NCI-H226 (cell line): Measurements from ENCODE around the gene ASL.
"Not testable (repeated sequence)": the region's sequence is repeated elsewhere in the genome, so short reads cannot be mapped to it uniquely, and the experiment has no call there.

Experiments
- DNase-seq: peaks from one replicate; pipeline ENCODE4 v3.0.0-alpha.2; 2015

The ASL gene

DNA sequence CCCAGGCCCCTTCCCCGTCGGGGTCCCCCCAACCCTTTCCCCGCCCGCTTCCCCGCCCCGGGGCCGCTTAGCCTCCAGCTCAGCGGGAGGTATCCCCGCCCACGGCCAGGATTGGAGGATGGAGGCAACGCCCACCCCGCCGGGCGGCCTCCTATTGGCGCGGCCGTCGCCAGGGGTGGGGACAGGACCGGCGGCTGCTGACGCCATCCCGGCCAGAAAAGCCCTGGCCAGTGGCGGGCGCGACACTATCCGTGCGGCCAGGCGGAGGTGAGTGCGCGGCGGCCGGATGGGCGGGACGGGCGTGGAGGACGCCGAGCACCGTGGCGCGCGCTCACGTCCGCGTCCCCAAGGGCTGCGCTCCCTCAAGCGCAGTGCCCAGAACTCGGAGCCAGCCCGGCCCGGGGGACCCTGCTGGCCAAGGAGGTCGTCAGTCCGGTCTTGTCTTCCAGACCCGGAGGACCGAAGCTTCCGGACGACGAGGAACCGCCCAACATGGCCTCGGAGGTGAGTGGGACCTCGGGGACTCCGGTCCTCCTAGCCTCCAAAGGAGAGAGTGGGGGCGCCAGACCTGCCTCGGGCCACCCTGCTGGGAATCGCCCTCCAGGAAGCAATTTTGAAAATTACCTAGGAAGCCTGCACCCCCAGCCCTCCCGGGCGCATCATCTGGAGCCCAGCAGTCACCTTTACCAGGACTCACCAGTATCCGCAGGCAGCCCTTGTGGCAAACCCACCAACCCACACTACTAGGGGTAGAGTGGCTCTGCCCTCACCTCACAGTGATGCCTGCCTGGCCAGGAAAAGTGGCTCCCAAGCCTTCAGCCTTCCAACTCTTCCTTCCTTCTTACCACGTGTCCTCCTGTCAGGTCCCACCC is at the start of gene ASL:
Gene ASL (plus strand): TSS at position 230 of the 872 bp plus-strand sequence. CDS start 263 bp downstream, at position 493.
- DNase-seq: peak; percentile 88

DNA sequence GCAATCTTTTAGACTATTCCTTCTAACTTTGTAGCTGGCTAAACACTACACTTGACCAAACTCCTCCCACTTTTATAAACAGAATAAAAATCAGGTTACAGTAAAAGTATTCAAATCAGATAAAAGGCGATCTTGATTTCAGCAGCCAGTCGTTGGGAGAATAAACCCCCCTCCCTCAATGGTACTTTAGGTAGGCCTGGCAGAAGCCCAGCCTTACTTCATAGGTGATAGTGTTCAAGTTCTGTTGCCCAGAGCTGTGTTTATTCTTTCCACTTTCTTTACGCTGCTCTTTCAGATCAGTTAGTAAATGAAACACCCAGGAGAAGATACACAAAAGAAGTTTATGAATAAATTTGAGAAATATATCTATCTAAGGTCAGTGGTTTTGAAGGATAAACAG is 47.3 kb upstream of the ASL start:
- DNase-seq: not testable (repeated sequence)

DNA sequence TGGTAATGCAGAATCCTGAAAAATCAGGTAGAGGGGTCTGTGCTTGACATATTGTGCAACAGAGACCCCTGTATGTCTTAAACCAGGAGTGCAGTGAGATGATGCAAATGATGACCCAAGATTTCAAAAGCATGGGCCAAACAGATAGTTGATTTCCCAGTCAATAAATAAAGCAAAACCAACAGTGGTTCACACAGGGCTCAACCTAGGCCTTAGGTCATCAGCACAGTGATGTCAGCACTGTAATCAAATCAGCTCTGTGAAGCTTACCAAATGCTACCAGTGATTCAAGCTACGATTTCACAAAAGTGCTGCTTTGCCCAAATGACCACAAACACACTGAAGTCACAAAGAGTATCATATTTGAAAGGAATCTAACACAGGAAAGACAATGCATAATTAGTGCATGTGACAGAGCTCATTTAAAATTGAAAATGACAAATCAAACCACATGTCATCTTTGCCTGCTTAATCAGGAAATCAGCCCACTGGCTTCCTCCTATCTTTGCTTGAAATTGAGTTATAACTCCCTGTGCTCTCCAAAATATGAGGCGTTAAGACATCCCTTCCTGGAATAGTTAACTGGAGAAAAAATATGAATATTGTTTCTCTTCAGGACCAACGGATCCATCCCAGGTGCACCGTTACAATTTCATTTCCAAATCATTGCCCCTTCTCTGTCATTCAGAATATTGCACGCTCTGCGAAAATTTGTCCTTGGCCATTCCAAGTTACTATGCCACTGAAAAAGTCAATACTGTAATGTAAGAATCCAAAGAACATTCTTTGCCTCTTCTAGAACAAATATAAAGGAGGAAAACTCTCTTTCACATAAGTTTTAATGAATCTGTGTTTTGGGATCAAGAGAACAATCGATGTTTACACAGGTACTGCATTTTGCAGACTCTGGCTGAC is 41.9 kb upstream of the ASL start:
- DNase-seq: no peak

DNA sequence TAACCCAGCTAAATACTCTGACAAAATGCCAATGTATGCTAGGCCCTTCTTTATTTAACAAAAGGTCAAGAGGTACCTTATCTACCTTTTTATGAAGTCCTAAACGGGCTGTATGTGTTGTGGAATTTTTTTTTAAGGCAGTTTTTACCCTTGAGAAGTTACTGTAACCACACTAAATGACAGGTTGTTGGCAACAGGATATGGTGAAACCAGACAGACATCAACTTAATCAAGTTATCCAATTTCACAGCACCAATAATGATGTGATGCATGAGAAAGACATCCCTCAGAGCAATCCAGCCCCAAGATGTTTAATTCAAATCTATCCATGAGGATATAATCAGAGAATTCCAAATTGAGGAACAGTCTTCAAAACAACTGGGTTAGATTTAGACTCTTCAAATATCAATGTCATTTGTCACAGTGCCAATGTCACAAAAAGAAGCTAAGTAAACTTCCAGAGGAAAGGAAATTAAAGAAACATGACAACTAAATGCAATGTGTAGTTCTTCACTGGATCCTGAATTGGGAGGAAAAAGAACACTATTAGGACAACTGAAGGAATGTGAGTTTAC is 41.1 kb upstream of the ASL start:
- DNase-seq: not testable (repeated sequence)

DNA sequence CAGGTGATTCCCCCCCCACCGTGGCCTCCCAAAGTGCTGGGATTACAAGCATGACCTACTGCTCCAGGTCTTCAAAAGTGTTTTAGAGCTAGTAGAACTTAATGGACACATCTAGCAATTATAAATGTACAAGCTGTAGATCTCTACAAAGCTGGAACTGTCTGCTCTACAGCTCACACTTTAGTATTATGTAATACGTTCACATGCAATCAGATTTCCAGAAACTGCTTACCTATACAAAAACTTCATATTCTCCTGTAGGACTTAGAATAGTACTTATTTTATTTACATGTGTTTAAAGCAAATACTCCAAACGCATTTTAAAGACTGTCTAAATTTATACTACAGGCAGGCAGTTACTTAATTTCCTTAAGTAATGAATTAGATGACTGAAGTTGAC is 39.2 kb upstream of the ASL start:
- no peak for DNase-seq

DNA sequence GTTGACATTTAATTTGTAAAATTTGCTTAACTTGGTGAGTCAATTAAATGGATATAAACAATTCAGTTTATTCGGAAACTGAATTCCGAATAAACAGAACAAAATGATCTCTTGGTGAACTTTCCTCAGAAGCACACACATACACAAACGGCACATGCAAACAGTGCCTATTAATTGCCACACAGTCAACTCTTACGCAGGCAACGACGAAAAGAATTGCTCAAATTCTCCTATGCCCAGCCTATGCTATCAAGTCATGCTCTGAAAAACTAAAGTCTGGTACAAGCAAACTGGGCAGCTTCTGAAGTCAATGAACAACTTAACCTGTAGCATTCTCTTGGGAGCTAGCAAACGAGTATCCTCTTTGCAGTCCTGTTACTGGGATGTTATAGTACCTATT is 38.8 kb upstream of the ASL start:
- DNase-seq: no peak

DNA sequence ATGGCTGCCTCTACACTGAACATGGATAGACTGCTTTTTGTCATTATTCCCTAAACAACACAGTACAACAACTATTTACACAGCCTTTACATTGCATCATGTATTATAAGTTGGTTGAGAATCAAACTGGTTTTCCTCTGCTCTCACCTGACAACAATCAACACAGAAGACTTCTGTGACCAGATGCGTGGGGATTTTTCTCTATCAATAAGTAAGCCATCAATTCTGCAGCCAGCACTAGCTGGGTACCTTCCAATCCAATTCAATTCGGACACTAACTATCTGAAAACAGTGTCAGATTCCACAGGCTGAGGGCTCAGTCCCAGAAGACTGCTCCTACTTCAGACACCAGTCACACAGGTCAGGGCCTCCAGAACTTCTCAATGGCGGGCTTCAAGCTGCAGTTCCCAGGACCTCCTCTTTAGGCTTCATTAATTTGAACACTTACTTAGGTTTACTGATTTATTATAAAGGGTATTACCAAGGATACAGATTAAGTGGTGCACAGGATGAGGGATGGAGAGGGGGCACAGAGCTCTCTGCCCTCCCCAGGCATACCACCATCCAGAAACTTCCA is 36.4 kb upstream of the ASL start:
- DNase-seq: no peak

DNA sequence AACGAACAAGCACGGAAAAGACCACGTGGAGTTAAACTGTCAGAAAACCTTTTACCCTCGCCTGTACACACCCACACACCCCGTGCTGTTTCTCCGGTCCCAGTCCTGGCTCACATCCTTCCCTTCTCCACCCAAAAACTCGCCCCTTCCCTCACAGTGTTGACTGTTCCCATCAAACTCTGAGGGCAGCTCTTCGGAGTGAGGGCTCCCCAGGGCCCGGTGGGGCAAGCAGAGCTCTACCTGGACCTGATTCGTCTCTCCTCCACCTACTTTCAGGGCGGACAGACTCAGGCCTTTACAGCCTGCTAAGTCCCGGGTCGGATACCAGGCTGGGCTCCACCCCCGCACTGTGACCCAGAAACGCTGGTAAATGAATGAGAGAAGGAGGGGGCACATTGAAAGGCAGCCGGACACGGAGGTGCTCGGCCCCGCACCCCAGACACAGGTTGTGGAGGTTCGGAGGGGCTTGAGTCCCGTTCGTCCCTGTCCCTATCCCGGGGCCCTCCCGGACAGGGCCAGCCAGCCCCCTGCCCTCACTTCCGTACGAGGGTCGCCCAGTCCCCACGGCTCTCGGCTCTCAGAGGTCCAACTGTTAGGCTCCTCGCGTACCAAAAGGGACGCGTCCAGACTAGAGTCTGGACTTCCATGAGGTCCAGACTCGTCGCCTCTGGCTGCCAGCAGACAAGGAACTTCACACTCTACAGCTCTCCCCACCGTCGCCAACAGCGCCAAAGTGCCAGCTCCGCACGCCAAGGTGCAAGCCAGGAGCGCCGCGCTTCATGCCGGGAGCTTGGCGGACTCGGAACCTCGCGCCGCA is 31.7 kb upstream of the ASL start:
- DNase-seq: no peak

DNA sequence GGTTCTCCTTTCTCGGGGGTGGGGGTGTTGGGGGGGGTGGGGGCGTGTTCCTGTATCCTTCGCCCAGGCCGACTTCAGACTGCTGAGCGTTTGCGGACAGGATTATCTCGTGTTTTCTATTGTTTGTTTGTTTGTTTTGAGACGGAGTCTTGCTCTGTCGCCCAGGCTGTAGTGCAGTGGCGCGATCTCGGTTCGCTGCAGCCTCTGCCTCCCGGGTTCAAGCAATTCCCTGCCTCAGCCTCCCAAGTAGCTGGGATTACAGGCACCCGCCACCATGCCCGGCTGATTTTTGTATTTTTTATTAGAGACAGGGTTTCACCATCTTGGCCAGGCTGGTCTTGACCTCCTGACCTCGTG is 31.1 kb upstream of the ASL start:
- not testable (repeated sequence) for DNase-seq

DNA sequence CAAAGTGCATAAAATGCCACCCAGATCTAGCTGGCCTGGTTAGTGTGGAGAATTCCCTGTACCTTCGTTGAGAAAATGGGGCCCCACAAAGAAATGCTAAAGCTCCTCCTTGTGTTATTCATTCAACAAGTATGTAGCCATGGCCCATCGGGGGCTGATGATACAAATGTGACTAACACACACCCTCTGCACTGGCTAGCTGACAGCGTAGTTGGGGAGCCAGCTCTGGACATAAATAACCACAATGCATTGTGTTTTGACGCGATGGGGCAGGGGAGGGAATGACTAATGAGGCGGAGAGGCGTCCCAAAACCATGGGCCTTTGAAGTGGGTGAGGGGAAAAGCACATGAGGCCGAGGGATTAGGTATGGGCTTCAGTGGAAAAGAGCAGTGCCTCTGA is 28.2 kb upstream of the ASL start:
- DNase-seq: peak; percentile 94

DNA sequence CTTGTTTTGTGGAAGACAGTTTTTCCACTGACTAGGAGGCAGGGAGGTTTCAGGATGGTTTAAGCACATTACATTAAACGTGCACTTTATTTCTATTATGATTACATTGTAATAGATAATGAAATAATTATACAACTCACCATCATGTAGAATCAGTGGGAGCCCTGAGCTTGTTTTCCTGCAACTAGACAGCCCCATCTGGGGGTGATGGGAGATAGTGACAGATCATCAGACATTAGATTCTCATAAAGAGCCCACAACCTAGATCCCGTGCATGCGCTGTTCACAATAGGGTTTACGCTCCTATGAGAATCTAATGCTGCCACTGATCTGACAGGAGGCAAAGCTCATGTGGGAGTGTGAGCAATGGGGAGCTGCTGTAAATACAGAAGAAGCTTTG is 25.7 kb upstream of the ASL start:
- not testable (repeated sequence) for DNase-seq

DNA sequence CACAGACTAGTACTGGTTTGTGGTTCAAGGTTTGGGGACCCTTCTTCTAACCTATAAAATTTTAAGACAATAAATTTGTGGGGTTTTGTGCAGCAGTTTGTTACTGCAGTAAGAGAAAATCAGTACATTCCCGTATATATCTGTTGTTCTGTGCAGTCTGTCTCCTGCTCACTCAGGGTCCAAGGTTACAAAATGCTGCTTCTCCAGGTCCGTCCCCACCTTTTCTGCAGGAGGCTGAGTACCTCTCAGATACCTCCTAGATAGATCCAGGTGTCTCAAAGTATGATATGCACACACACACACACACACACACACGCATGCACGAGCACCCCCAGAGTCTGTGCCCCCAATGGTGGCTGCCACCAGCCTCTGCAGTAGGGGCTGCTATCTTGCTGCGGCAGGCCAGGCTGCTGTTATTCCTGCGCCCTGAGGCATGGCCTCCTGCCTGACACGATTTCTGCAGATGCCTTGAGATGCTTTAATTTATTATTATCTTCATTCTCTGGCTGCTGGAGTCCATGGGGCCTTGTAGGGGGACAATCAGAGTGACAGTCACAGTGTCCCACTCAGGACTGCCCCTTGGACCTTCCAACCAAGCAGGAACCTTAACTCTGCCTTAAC is 25.2 kb upstream of the ASL start:
- no peak for DNase-seq

DNA sequence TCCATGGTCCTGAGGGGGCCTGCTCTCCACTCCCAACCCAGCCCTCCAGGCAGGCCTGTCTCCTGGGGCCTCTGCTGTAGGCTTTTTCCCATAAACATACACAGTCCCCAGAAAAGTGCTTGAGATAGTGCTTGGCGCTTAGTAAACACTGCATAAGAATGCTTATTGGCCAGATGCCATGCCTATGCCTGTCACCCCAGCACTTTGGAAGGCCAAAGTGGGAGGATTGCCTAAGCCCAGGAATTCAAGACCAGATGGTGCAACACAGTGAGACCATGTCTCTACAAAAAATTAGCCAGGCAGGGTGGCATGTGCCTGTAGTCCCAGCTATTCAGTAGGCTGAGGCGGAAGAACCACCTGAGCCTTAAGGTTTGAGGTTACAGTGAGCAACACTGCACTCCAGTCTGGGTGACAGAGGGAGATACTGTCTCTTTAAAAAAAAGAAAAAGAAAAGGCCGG is 24.6 kb upstream of the ASL start:
- DNase-seq: peak; percentile 94

DNA sequence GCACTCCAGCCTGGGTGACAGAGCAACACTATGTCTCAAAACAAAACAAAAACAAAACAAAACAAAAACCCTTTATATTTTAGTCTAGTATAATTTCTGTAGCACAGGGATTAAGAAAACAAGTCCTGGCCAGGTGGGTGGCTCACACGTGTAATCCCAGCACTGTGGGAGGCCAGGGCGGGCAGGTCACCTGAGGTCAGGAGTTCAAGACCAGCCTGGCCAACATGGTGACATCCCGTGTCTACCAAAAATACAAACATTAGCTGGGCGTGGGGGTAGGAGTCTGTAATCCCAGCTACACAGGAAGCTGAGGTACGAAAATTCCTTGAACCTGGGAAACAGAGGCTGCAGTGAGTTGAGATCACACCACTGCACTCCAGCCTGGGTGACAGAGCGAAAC is 23.2 kb upstream of the ASL start:
- DNase-seq: no peak

DNA sequence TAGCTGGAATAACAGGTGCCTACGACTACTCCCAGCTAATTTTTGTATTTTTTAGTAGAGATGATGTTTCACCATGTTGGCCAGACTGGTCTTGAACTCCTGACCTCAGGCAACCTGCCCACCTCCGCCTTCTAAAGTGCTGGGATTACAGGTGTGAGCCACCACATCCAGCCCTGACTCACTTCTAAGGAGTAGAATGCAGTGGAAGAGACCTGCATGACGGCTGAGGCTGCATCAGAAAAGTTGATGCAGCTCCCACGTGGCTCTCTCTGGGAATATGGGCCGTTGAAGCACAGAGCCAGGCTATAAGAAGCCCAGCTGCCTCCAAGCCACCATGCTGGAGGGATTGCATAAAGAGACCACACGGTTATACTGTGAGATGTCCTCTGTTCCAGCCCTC is 21.6 kb upstream of the ASL start:
- no peak for DNase-seq

DNA sequence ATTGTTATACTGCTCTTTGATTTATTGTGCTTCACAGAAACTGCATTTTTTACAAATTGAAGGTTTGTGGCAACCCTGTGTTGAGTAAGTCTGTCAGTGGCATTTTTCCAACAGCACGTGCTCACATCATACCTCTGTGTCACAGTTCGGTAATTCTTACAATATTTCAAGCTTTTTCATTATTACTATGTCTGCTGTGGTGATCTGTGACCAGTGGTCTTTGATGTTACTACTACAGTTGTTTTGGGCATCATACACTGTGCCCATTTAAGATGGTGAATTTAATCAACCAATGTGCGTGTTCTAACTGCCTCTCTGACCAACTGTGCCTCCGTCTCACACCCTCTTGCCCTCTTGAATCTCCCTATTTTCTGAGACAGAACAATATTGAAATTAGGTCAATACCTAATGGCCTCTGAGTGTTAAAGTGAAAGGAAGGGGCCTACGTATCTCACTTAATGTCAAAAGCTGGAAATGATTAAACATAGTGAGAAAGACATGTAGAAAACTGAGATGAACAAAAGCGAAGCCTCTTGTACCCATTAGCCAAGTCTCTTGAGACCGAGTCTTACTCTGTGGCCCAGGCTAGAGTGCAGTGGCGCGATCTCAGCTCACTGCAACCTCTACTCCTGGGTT is 20.2 kb upstream of the ASL start:
- DNase-seq: no peak

DNA sequence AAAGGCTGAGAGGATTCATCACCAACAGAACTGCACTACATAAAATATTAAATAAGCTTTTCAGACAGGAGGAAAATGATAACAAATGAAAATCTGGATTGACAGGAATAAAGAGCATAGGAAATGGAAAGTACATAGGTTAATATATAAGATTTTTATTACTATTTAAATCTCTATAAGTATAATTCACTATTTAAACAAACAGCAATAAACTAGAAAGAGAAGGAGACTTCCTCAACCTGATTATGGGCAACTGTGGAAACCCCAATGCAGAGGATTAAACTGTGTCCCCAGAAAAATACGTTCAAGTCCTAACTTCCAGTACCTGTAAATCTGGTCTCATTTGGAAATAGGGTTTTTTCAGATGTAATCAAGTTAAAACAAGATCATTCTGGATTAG is 14.8 kb upstream of the ASL start:
- DNase-seq: no peak

DNA sequence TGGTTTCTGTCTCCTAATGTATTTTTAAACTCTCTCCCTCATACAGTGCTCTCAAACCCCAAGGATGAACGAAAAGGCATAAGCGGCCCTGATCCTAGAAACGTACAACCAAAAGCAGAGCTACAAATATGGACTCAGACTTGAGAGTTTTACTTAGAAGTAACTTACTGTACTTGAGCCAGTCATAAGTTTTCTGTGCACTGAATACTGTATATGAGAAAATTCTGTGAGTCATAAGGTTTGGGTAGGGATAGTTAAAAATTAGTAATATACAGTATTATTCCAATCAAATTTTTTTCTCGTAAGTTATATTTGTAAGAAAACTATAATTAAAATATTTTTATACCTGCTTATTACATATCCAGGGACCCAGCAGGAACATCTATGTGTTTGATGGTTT is 5.9 kb upstream of the ASL start:
- no peak for DNase-seq

DNA sequence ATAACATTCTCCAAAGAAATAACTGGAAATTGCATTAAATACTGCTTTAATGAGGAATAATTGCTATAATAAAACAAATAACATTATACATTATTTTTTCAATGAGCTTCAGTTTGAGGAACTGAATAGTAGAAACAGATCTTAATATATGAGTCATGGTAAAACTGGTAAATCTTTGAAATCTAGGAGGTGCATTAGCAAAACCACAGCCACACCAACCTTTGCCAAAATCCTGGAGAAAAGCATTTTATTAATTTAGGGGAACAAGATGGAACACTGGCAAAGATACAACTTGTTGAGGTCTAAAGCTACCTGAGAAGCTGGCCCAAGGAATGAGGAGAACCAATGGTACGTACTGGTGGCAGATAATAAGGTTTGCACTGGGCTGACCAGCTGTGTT is 5.4 kb upstream of the ASL start:
- no peak for DNase-seq

DNA sequence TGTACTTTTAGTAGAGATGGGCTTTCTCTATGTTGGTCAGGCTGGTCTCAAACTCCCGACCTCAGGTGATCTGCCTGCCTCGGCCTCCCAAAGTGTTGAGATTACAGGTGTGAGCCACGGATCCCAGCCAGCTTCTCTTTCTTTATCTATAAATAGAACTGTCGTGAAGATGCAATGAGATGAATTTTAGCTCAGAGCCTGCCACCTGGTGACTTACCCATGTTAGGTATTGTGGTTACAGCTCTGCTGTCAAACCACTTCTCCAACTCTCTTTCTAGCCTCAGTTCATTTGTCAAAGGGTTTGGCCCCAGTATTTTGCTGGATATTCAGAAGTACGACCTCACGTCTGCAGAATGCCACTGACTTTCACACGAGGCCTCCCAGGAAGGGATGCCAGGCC is 3.4 kb upstream of the ASL start:
- not testable (repeated sequence) for DNase-seq
